HCT116 (cell line): ENCODE data around the gene NUP210. TPM values are rescaled to one million over a fixed set of nuclear protein-coding genes. Genes with fewer than 3 reads are reported as not detected.

Experiments
- ATAC-seq: fragments of 200-7000 bp; cut with Tn5 transposase; 2 replicates; pipeline ENCODE4 v1.9.1; 2020; ENCODE audit warnings: mild to moderate bottlenecking, moderate library complexity
- BruUV-seq: library from RNA; stranded (reverse); fragments of 400-500 nt; replicated peaks from 2 replicates; lab custom pipeline; 2021; lab: Mats Ljungman, UMichigan
- CTCF ChIA-PET: fragments of 300-600 bp; sonication (Branson Sonifier 250); formaldehyde crosslinking; loops from one replicate; lab custom pipeline; 2021; ENCODE audit warnings: antibody characterized with exemption; lab: Charles Lee
- POLR2A ChIA-PET: fragments of 300-600, 350-600 bp; sonication (Branson Sonifier 250); formaldehyde crosslinking; loops from one replicate; lab custom pipeline; 2021; ENCODE audit warnings: antibody characterized with exemption; lab: Charles Lee
- RAD21 ChIA-PET, 2 experiments: fragments of 300-600 bp; sonication (Branson Sonifier 250); formaldehyde crosslinking; loops; one replicate each; lab custom pipeline; 2023; ENCODE audit warnings: low total read pairs in 2 of 2; ENCODE audit not compliant: uncharacterized antibody in 2 of 2, unreplicated experiment in 2 of 2, low non-redundant PET in 1 of 2; lab: Charles Lee
- DNase-seq: peaks from one replicate; pipeline ENCODE4 v3.0.0-alpha.2; 2010; ENCODE audit warnings: low read depth, low spot score
- H2AFZ ChIP-seq: fragments of 200-600 bp; shearing (Covaris generic), sonication (generic); 2 replicates; pipeline ENCODE4 v1.6.1; 2017; ENCODE audit warnings: low read depth, mixed run types, mixed read lengths, antibody characterized with exemption, low read length; ENCODE audit not compliant: poor library complexity, severe bottlenecking
- H3K27ac ChIP-seq: 2 replicates; pipeline ENCODE4 v1.5.1; 2012; ENCODE audit warnings: low read depth, low read length
- H3K27me3 ChIP-seq: fragments of 200-600 bp; sonication (generic); 2 replicates; pipeline ENCODE4 v1.6.1; 2016; ENCODE audit warnings: mixed run types, low read length, mixed read lengths; ENCODE audit not compliant: insufficient read depth
- H3K36me3 ChIP-seq, 2 experiments: fragments of 200-500 bp in 1 of 2; fragments of 200-600 bp in 1 of 2; sonication (Bioruptor generic) in 1 of 2; sonication (generic) in 1 of 2; 2 replicates each; pipeline versions ENCODE4 v1.5.1 to v1.6.1; 2014 to 2016; ENCODE audit warnings: low read length in 2 of 2, inconsistent platforms in 1 of 2, mixed read lengths in 1 of 2, mixed run types in 1 of 2; ENCODE audit not compliant: insufficient read depth in 2 of 2, control insufficient read depth in 1 of 2
- H3K4me1 ChIP-seq, 2 experiments: fragments of 200-600 bp in 1 of 2; sonication (generic) in 1 of 2; 2 replicates each; pipeline versions ENCODE4 v1.5.1 to v1.6.1; 2012 to 2017; ENCODE audit warnings: low read length in 2 of 2, inconsistent platforms in 1 of 2, mild to moderate bottlenecking in 1 of 2, mixed read lengths in 1 of 2, mixed run types in 1 of 2, moderate library complexity in 1 of 2; ENCODE audit not compliant: insufficient read depth in 2 of 2, control insufficient read depth in 1 of 2
- H3K4me2 ChIP-seq: fragments of 200-600 bp; sonication (generic); 2 replicates; pipeline ENCODE4 v1.6.1; 2017; ENCODE audit warnings: mixed run types, low read length, mixed read lengths
- H3K4me3 ChIP-seq, 2 experiments: fragments of 200-600 bp in 1 of 2; sonication (generic) in 1 of 2; replicated peaks in 1 of 2; 2 replicates each; pipeline ENCODE4 v1.5.1; 2011 to 2016; ENCODE audit warnings: low read length in 2 of 2, control low read depth in 1 of 2, low read depth in 1 of 2, mild to moderate bottlenecking in 1 of 2, mixed read lengths in 1 of 2, mixed run types in 1 of 2
- H3K79me2 ChIP-seq: fragments of 200-600 bp; sonication (generic); 2 replicates; pipeline ENCODE4 v1.6.1; 2017; ENCODE audit warnings: mild to moderate bottlenecking, mixed run types, low read length, moderate library complexity, mixed read lengths; ENCODE audit not compliant: insufficient read depth
- H3K9ac ChIP-seq: fragments of 200-600 bp; sonication (generic); 2 replicates; pipeline ENCODE4 v1.6.1; 2016; ENCODE audit warnings: low read length, mixed read lengths
- H3K9me2 ChIP-seq: fragments of 200-600 bp; sonication (generic), shearing (Covaris generic); 2 replicates; pipeline ENCODE4 v1.6.1; 2017; ENCODE audit warnings: mixed run types, mild to moderate bottlenecking, moderate library complexity; ENCODE audit not compliant: insufficient read depth
- H3K9me3 ChIP-seq, 2 experiments: fragments of 200-500 bp in 1 of 2; fragments of 200-600 bp in 1 of 2; sonication (Bioruptor generic) in 1 of 2; sonication (generic) in 1 of 2; 2 replicates each; pipeline ENCODE4 v1.6.1; 2014 to 2017; ENCODE audit warnings: low read length in 2 of 2, mixed read lengths in 2 of 2, inconsistent platforms in 1 of 2, low read depth in 1 of 2, mild to moderate bottlenecking in 1 of 2, mixed run types in 1 of 2, moderate library complexity in 1 of 2; ENCODE audit not compliant: control insufficient read depth in 1 of 2, insufficient read depth in 1 of 2
- H4K20me1 ChIP-seq: fragments of 200-600 bp; sonication (generic), shearing (Covaris generic); 2 replicates; pipeline ENCODE4 v1.6.1; 2017; ENCODE audit warnings: mixed run types, mild to moderate bottlenecking, moderate library complexity; ENCODE audit not compliant: insufficient read depth
- CBX3 ChIP-seq: IDR thresholded peaks from 2 replicates; pipeline ENCODE4 v1.6.1; 2012; ENCODE audit warnings: low read depth
- CEBPB ChIP-seq: IDR thresholded peaks from 2 replicates; pipeline ENCODE4 v1.6.1; 2012; ENCODE audit warnings: low read depth
- EGR1 ChIP-seq: IDR thresholded peaks from 2 replicates; pipeline ENCODE4 v1.6.1; 2012; ENCODE audit warnings: low read depth
- EZH2 ChIP-seq: fragments of 200-600 bp; sonication (generic); IDR thresholded peaks from 2 replicates; pipeline ENCODE4 v1.6.1; 2017; ENCODE audit warnings: antibody characterized with exemption, mixed run types
- SIN3A ChIP-seq: IDR thresholded peaks from 2 replicates; pipeline ENCODE4 v1.6.1; 2012; ENCODE audit warnings: low read depth
- SP1 ChIP-seq: IDR thresholded peaks from 2 replicates; pipeline ENCODE4 v1.6.1; 2012; ENCODE audit warnings: low read depth
- TCF7L2 ChIP-seq: IDR thresholded peaks from 2 replicates; pipeline ENCODE4 v1.7.0; 2011; ENCODE audit warnings: borderline replicate concordance, inconsistent platforms; ENCODE audit not compliant: insufficient read depth, insufficient read length; ENCODE audit errors: extremely low read depth
- ZFX ChIP-seq: fragments of 450-650 bp; IDR thresholded peaks from 2 replicates; pipeline ENCODE4 v1.6.1; 2017
- ZNF274 ChIP-seq: fragments of 200-500 bp; sonication (Bioruptor generic); IDR thresholded peaks from 2 replicates; pipeline ENCODE4 v1.6.1; 2014; ENCODE audit warnings: mild to moderate bottlenecking, low read depth, low read length, inconsistent platforms
- intact Hi-C: fragments of 100-400 bp; cut with micrococcal nuclease; formaldehyde crosslinking; loops from 2 replicates; pipeline ENCODE4 v1.10.0; 2022
- total RNA-seq: library from RNA; stranded (reverse); gene quantifications from one replicate; pipeline ENCODE4 v1.2.1, GENCODE V29; 2021; ENCODE audit not compliant: unreplicated experiment
- TF ChIP-seq, protein P1 (sequence below): IDR thresholded peaks from 2 replicates; pipeline ENCODE4 v1.6.1; 2012; ENCODE audit warnings: low read depth
- TF ChIP-seq, protein P2 (sequence below): IDR thresholded peaks from 2 replicates; pipeline ENCODE4 v1.6.1; 2011; ENCODE audit warnings: mild to moderate bottlenecking, low read length, moderate library complexity; ENCODE audit not compliant: insufficient replicate concordance; ENCODE audit errors: extremely low read depth
- TF ChIP-seq, protein P3 (sequence below), 3 experiments: fragments of 200-600 bp in 1 of 3; sonication (generic) in 1 of 3; IDR thresholded peaks in 2 of 3; conservative IDR thresholded peaks in 1 of 3; 2 replicates each; pipeline ENCODE4 v1.5.1; 2012 to 2017; ENCODE audit warnings: low read depth in 2 of 3, low read length in 2 of 3, antibody characterized with exemption in 1 of 3, borderline replicate concordance in 1 of 3, control low read depth in 1 of 3, mild to moderate bottlenecking in 1 of 3, mixed read lengths in 1 of 3, mixed run types in 1 of 3, moderate library complexity in 1 of 3; ENCODE audit not compliant: insufficient read depth in 1 of 3
- TF ChIP-seq, protein P4 (sequence below): IDR thresholded peaks from 2 replicates; pipeline ENCODE4 v1.6.1; 2012

Gene NUP210
- total RNA-seq, 1 experiment from 2014 or later, result 74.9 TPM

DNA sequence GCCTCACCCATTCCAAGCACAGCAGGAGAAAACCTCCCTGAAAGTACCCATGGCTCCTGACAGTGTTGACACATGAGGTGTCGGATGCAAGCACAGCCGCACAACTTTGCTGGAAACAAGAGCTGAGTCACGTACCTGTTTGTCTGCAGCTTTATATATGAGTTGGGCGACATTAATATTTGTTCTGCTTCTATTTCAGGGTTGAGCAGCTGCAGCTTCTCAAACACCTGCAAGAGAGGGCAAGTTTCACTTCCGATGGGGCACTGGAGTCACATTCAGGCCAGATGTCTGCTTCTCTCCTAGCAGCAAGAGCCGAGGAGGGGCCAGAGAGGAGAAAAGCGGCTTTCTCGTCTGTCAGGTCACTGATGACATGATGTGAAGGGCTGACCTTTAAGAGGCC, 88.0 kb downstream of the NUP210 start:
- no peaks in the 10 kb centered on the region for H3K79me2 ChIP-seq
- intact Hi-C loops, result no loop called here
- POLR2A ChIA-PET, result no interaction called here
- no peak overlapping the region for H3K4me2 ChIP-seq
- RAD21 ChIA-PET, result no interaction called here
- H2AFZ ChIP-seq, result no peak overlapping the region
- TF ChIP-seq SP1 (no peak), ZNF274 (no peak), EZH2 (no peak), CEBPB (no peak), TCF7L2 (no peak), ZFX (no peak), EGR1 (no peak), CBX3 (no peak), SIN3A (no peak)
- TF ChIP-seq, protein P1, sequence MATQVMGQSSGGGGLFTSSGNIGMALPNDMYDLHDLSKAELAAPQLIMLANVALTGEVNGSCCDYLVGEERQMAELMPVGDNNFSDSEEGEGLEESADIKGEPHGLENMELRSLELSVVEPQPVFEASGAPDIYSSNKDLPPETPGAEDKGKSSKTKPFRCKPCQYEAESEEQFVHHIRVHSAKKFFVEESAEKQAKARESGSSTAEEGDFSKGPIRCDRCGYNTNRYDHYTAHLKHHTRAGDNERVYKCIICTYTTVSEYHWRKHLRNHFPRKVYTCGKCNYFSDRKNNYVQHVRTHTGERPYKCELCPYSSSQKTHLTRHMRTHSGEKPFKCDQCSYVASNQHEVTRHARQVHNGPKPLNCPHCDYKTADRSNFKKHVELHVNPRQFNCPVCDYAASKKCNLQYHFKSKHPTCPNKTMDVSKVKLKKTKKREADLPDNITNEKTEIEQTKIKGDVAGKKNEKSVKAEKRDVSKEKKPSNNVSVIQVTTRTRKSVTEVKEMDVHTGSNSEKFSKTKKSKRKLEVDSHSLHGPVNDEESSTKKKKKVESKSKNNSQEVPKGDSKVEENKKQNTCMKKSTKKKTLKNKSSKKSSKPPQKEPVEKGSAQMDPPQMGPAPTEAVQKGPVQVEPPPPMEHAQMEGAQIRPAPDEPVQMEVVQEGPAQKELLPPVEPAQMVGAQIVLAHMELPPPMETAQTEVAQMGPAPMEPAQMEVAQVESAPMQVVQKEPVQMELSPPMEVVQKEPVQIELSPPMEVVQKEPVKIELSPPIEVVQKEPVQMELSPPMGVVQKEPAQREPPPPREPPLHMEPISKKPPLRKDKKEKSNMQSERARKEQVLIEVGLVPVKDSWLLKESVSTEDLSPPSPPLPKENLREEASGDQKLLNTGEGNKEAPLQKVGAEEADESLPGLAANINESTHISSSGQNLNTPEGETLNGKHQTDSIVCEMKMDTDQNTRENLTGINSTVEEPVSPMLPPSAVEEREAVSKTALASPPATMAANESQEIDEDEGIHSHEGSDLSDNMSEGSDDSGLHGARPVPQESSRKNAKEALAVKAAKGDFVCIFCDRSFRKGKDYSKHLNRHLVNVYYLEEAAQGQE, result no peak
- TF ChIP-seq, protein P2, sequence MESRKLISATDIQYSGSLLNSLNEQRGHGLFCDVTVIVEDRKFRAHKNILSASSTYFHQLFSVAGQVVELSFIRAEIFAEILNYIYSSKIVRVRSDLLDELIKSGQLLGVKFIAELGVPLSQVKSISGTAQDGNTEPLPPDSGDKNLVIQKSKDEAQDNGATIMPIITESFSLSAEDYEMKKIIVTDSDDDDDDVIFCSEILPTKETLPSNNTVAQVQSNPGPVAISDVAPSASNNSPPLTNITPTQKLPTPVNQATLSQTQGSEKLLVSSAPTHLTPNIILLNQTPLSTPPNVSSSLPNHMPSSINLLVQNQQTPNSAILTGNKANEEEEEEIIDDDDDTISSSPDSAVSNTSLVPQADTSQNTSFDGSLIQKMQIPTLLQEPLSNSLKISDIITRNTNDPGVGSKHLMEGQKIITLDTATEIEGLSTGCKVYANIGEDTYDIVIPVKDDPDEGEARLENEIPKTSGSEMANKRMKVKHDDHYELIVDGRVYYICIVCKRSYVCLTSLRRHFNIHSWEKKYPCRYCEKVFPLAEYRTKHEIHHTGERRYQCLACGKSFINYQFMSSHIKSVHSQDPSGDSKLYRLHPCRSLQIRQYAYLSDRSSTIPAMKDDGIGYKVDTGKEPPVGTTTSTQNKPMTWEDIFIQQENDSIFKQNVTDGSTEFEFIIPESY, result no peak
- TF ChIP-seq, protein P3, sequence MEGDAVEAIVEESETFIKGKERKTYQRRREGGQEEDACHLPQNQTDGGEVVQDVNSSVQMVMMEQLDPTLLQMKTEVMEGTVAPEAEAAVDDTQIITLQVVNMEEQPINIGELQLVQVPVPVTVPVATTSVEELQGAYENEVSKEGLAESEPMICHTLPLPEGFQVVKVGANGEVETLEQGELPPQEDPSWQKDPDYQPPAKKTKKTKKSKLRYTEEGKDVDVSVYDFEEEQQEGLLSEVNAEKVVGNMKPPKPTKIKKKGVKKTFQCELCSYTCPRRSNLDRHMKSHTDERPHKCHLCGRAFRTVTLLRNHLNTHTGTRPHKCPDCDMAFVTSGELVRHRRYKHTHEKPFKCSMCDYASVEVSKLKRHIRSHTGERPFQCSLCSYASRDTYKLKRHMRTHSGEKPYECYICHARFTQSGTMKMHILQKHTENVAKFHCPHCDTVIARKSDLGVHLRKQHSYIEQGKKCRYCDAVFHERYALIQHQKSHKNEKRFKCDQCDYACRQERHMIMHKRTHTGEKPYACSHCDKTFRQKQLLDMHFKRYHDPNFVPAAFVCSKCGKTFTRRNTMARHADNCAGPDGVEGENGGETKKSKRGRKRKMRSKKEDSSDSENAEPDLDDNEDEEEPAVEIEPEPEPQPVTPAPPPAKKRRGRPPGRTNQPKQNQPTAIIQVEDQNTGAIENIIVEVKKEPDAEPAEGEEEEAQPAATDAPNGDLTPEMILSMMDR (IDR thresholded peaks at IDR 0.05 in 2 of 3, conservative IDR thresholded peaks at IDR 0.05 in 1 of 3; ENCODE audit: borderline replicate concordance in 1 of 3, insufficient read depth in 1 of 3, low read depth in 2 of 3, low read length in 2 of 3), result no peak
- TF ChIP-seq, protein P4, sequence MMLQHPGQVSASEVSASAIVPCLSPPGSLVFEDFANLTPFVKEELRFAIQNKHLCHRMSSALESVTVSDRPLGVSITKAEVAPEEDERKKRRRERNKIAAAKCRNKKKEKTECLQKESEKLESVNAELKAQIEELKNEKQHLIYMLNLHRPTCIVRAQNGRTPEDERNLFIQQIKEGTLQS, result no peak
- H4K20me1 ChIP-seq, result no peaks in the 10 kb centered on the region
- H3K4me1 ChIP-seq, result no peaks in the 10 kb centered on the region
- no peak for ATAC-seq
- no TSS peak for BruUV-seq
- no peak overlapping the region for H3K4me3 ChIP-seq
- H3K36me3 ChIP-seq, result peaks cover 16 to 26% of the 10 kb centered on the region in 2 experiments; a peak in 3 of 4 replicates
- H3K9me2 ChIP-seq, result no peaks in the 10 kb centered on the region
- no peaks in the 10 kb centered on the region for H3K9me3 ChIP-seq
- no peaks in the 10 kb centered on the region for H3K27me3 ChIP-seq
- no peak for DNase-seq
- H3K9ac ChIP-seq, result no peak overlapping the region
- CTCF ChIA-PET, result no interaction called here
- H3K27ac ChIP-seq, result no peak overlapping the region
